22Rv1 (cell line): ENCODE measurements around the gene FNDC3A.

ENCODE experiments used
- H3K27ac ChIP-seq: fragments of 450-650 bp; 2 replicates; pipeline ENCODE4 v1.5.1; 2017
- CTCF ChIP-seq: fragments of 450-650 bp; IDR thresholded peaks from 2 replicates; pipeline ENCODE4 v1.5.1; 2017; ENCODE audit warnings: mild to moderate bottlenecking
- ZFX ChIP-seq: fragments of 450-650 bp; IDR thresholded peaks from 2 replicates; pipeline ENCODE4 v1.6.1; 2017; ENCODE audit warnings: antibody characterized with exemption, borderline replicate concordance

The FNDC3A gene

DNA sequence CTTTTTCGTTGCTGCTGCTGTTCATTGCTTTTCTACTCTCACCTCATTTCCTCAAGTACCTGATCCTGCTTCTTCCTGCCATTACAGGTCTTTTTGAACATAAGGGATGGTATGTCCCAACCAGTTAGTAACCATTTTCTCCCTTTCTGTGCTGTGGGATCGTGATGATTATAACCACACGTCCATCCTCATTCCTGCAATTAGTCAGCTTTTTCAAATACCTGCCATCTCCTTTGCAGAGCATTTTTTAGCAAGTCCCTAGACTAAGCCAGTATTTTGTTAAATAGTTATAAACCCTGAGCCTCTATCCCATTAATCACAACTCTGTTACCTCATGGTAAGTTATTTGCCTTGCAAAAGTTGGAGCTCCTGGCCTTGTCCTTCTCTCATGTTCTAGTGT is 109.2 kb downstream of the FNDC3A start:
- no peak for TF ChIP-seq ZFX
- TF ChIP-seq CTCF = no peak
- H3K27ac ChIP-seq = no peak overlapping the region

DNA sequence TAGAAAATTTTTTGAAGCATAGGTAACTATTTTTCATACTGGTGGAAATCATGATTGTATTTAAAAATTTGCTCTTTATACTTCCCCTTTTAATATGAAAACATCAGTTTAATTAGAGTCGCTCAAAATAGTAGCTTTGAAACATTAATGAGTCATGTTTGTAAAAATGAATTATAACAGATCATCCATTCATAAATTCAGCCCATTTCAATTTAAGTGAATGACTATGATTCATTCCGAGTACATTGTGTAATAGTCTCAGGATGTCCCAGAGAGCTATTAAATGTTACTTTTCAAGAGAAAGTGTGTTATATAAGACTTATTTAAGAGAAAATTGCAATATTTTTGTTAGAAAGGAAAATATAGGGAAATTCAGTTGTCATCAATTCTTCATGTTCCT is 111.0 kb downstream of the FNDC3A start:
- H3K27ac ChIP-seq = no peak overlapping the region
- TF ChIP-seq CTCF = no peak
- TF ChIP-seq ZFX = no peak

DNA sequence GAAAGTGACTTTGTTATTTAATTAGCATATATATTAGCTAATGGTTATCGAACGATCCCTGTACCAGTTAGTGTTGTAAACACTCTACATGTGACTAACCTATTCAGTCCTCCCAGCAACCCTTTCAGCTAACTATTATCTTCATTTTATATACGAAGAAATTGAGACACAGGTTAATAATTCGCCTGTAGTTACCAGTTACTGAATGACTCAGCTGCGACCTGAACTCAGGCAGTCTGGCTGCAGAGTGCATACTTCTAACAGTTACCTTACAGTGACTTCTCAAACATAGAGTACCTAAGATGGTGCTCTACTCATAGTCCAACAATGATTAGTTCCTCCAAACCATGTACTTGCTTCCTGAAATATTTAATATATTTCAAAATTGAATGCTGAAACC is 117.7 kb downstream of the FNDC3A start:
- TF ChIP-seq CTCF = no peak
- TF ChIP-seq ZFX = no peak
- H3K27ac ChIP-seq = peak overlapping the region; percentile 57

- H3K27ac ChIP-seq = peak overlapping the region; percentile 85
- TF ChIP-seq ZFX = no peak
- no peak for TF ChIP-seq CTCF
Measured at GRCh38 chr13:49097374-49097773, 121.7 kb downstream of the FNDC3A start.

DNA sequence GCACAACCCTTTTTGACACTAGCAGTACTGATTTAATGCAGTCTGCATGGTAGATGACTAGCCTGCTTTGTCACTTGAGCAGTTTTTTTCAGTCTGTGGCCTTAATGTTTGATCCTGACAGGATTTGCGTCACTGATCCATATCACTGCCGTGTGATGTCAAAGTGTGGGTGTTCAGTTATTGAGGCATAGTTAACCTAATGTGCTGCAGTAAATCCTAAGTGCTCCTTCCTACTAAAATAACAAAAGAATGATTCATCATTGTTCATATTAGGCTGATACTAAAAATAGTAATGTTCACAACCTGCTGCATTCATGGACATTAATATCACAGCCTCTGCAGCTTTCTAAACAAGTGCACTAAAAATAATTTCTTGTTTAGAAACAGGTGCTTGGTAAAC is 122.5 kb downstream of the FNDC3A start:
- peak overlapping the region; percentile 85 for H3K27ac ChIP-seq
- TF ChIP-seq CTCF (no peak), ZFX (no peak)

- TF ChIP-seq CTCF (peak; percentile 84), ZFX (no peak)
- H3K27ac ChIP-seq = peak overlapping the region; percentile 85
Measured at GRCh38 chr13:49098771-49099512, 123.2 kb downstream of the FNDC3A start.

- peak overlapping the region; percentile 85 for H3K27ac ChIP-seq
- no peak for TF ChIP-seq ZFX
- TF ChIP-seq CTCF = peak; percentile 54
Measured at GRCh38 chr13:49099513-49099877, 123.8 kb downstream of the FNDC3A start.
